ENCODE data around the gene ADCK1. TPM values are rescaled to one million over a fixed set of nuclear protein-coding genes. Genes with fewer than 3 reads are reported as not detected.
"Not testable (repeated sequence)": the region's sequence is repeated elsewhere in the genome, so short reads cannot be mapped to it uniquely, and the experiment has no call there.

The ADCK1 gene
- total RNA-seq, 1 donor from 2014 or later = 9.0 TPM

DNA sequence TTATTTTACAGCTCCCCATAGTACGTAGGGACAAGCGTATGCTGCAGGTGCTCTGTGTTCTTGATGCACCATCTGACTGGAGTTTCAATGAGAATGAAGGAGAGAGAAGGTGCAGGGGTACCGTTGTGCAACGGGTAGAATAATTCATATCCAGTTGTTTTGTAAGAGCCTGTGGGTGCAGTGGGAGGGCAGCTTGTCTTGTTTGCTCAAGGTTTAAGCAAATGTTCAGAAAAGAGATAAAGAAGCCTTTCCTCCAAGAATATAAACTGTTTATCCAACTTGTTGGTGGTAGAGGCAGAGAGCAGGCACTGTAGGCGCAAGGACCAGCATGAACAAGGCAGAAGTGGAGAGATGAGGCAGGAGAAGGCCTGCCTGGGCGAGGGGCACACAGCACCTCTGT is 64.2 kb downstream of the ADCK1 start:
- no peak for DNase-seq (ENCODE audit: low spot score)

DNA sequence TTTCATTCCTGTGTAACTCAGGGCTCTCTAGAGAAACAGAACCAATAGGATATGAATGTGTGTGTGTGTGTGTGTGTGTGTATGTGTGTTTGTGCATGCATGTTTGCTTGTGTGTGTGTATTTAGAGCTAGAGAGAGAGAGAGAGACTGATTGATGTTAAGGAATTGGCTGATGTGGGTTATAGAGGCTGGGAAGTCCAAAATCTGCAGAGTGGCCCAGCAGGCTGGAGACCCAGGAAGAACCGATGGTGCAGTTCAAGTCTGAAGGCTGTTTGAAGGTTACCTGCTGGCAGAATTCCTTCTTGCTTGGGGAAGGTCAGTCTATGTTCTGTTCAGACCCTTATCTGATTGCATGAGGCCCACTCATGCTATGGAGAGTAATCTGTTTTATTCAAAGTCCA is 64.7 kb downstream of the ADCK1 start:
- no peak for DNase-seq (ENCODE audit: low spot score)

DNA sequence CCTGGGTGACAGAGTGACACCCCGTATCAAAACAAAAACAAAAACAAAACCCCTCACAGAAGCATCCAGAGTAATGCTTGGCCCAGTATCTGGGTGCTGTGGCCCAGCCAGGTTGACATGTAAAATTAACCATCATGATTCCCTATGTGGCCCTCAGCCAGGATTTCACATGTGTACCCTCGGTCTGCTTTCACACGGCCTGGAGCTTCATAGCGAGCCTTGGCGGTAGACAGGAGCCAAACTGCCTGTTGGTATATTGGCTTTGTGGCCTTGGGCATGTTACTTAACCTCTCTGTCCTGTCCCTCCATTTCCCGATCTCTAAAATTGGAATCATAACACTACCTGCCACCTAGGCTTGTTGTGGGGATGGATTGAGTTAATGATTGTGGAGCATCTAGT is 65.5 kb downstream of the ADCK1 start:
- DNase-seq (ENCODE audit: low spot score) = no peak

DNA sequence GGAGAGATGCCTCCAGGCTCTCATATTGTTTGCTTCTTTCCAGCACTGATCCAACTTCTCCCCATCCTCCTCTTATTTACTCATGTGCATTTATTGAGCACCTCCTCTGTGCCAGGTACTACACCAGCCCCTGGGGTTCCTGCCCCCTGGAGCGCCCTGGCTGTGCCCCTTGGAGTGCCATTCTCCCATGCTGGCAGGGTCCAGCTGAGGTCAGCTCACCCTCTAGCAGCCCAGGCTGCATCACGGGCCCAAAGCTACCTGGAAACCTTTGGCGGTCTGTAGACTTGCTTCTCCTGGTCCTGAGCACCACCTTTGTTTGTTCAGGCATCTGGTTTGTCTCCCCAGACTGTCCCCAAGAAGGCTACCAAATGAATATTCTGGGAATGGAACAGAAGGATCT is 67.0 kb downstream of the ADCK1 start:
- no peak for DNase-seq (ENCODE audit: low spot score)

DNA sequence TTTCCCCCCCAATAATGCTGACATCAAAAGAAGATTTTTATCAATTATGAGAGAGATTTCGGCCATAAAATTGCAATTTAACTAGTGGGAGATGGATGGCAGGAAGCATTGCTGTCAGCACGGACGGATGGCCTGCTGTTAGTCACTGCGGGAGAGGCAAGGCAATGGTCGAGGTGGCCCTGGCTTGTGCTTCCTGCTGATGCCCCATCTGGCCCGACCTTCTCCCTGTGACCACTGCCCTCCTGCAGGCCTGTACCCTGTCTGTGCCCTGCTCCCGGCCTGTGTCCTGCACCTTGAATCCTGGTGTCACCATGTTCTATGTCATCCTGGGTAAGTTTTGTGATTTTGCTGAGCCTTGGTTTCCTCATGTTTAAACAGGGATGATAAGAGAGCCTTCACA is 67.6 kb downstream of the ADCK1 start:
- no peak for DNase-seq (ENCODE audit: low spot score)

GRCh38 chr14:77868552-77869285 is 68.8 kb downstream of the ADCK1 start:
- DNase-seq (ENCODE audit: low spot score) = no peak

DNA sequence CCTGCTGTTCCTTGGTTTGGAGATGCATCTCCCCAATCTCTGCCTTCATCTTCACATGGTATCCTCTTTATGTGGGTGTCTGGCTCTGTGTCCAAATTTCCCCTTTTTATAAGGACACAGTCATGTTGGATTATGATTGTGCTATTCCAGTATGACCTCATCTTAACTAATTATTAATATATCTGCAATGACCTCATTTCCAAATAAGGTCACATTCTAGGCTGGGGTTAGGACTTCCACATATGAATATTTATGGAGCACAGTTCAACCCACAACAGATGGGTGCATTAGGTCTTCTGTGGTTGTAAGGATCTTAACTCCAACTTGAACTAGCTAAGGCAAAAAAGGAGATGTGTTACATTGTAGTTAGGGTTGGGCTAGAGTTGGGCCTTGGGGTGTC is 69.4 kb downstream of the ADCK1 start:
- DNase-seq (ENCODE audit: low spot score) = no peak

GRCh38 chr14:77870646-77871045 is 70.7 kb downstream of the ADCK1 start:
- DNase-seq (ENCODE audit: low spot score) = no peak

DNA sequence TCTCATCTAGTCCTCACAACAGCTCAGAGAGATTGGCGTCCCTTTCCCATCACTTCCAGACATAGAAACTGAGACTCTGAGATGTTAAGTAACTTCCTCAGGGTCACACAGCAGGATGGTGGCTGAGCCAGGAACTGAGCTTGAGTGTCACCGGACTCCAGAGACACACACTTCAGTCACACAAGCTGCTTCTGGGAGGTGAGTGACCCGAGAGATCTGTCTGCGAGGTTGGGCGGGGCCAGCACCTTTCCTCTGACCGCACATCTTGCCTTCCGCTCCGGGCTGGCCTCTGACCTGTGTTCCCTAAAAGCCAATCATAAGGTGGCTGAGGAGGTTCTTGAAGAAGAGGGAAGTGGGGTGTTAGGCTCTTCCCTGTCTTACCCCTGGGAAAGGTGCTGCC is 72.2 kb downstream of the ADCK1 start:
- no peak for DNase-seq (ENCODE audit: low spot score)

DNA sequence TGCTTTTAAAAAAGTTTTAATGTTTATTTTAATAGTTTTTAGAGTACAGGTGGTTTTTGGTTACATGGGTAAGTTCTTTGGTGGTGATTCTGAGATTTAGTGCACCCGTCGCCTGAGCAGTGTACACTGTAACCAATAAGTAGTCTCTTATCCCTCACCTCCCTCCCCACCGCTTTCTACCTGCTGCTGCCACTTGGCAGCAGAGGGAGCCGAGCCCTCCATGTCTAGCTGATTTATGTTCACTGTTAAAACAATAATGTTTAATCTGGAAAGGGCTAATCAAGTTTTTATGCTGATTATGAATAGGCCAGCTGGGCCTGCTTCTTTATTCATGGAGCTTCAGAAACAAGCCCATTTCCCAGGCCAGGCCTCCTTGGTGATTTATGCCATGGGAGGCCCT is 73.1 kb downstream of the ADCK1 start:
- no peak for DNase-seq (ENCODE audit: low spot score)

DNA sequence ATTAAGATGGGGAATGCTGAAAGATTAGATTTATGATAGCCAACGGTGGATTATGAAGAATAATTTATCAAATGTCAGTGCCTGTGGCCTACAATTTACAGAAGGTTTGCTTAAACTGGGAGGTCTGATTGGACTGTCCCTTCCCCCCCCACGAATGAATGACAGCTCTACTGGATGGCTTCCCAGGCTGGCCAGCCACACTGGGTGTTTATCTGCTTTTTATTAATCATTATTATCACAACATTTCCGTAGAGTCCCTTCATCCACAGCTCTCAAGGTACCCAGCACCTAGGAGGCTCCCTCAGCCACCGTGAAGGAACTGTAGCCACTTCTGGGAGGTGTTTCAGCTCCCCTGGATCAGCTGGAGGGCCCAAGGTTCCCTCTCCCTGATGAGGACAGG is 78.9 kb downstream of the ADCK1 start:
- DNase-seq (ENCODE audit: low spot score) = no peak

- no peak for DNase-seq (ENCODE audit: low spot score)
These were observed 80.1 kb downstream of the ADCK1 start for GRCh38 chr14:77880056-77880455.

- no peak for DNase-seq (ENCODE audit: low spot score)
These were observed 82.2 kb downstream of the ADCK1 start for GRCh38 chr14:77882098-77882497.

GRCh38 chr14:77882636-77883035 is 82.7 kb downstream of the ADCK1 start:
- no peak for DNase-seq (ENCODE audit: low spot score)

DNA sequence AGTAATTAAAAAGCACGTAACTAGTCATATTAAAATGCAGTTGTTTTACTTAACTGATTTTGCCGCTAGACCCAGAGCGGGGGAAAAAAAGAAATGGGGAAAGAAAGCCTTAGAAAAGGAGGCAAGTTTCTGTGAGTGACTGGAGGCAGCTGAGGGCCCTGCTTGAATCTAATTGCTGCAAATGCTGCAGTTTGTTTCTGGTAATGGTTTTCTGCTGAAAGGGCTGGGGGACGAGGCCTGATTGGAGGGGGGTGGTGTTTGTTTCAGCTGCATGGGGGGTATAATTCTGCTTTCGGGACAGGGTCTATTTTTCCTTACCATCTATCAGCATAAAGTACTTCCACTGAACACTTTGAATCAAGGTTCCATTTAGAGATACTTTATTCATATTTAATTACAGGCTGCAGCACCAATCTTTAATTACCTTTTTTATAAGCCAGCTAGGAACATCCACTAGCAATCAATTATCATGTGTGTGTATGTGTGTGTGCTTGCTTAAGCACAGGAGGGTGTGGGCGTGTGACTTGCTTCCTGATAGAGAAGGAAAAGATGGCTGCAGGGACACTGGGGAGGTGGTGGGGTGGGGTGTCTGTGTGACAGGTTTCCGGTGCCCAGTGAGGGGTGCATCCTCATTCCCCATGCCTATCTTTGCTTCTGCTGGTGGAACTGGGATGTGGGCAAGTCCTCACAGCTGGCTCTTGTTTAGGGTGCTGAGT is 83.4 kb downstream of the ADCK1 start:
- DNase-seq (ENCODE audit: low spot score) = no peak

DNA sequence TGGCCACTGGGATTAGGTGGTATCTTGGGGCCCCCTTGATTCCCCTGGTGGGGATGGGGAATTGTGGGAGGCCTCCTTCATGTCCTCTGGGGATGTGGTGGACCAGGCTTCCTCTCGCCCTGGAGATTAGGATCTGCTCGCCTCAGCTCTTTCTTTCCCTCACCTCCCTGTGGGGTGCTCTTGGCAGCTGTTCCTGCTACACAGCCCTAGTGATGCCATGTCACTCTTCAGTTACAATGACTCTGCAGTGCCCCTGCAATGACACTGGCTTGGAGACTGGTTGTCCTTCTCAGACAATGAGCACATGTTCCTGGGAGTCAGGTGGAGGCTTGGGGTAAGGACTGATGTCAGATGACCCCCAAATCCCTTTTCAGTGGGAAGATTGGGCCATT is 83.9 kb downstream of the ADCK1 start:
- no peak for DNase-seq (ENCODE audit: low spot score)

GRCh38 chr14:77885367-77885766 is 85.5 kb downstream of the ADCK1 start:
- DNase-seq (ENCODE audit: low spot score) = no peak

GRCh38 chr14:77886010-77886409 is 86.1 kb downstream of the ADCK1 start:
- DNase-seq (ENCODE audit: low spot score) = no peak

GRCh38 chr14:77888903-77889302 is 89.0 kb downstream of the ADCK1 start:
- DNase-seq (ENCODE audit: low spot score) = not testable (repeated sequence)

GRCh38 chr14:77889971-77890442 is 90.1 kb downstream of the ADCK1 start:
- DNase-seq (ENCODE audit: low spot score) = no peak

GRCh38 chr14:77890873-77891272 is 91.0 kb downstream of the ADCK1 start:
- no peak for DNase-seq (ENCODE audit: low spot score)

DNA sequence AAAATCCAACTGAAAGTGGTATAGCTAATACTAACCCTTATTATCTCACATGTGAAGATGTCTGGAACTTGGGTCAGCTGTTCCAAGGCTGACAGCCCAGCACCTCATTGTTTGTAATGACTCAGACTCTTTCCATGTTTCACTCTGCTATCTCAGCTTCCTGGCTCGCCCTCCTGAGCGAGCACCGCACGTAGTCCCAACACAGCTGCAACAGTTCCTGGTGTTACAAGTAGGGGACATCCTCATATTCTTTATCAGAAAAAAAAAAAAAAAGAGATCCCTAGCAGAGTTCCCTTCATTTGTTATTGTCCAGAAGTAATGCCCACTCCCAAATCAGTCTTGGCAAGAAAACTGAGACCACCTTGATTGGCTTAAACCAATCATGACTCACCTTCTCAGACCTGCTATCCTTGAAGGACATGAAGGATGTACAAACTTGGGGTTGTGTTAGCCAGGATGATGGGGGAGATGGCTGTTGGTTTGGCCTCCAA is 92.5 kb downstream of the ADCK1 start:
- no peak for DNase-seq (ENCODE audit: low spot score)

All from mesenteric fat pad (tissue), 1 donor.